Vagina (tissue), 2 donors: ENCODE data around the gene TPRG1L.

Source experiments
- CTCF ChIP-seq, 3 experiments: fragments of 450-650 bp in 2 of 3; fragments of 200-600 bp in 1 of 3; sonication (generic) in 1 of 3; IDR thresholded peaks; one replicate each; pipeline ENCODE4 v1.5.1; 2017 to 2019; ENCODE audit warnings: antibody characterized with exemption in 3 of 3, mild to moderate bottlenecking in 2 of 3, moderate library complexity in 2 of 3
- POLR2A ChIP-seq, 2 donors: fragments of 450-650 bp; IDR thresholded peaks; one replicate each; pipeline ENCODE4 v1.6.1; 2017; ENCODE audit warnings: antibody characterized with exemption in 2 of 2, mild to moderate bottlenecking in 2 of 2, moderate library complexity in 2 of 2

GRCh38 chr1:3625151-3625907 is 514 bp downstream of the TPRG1L start:
- TF ChIP-seq POLR2A (IDR thresholded peaks at IDR 0.05), result no peak
- TF ChIP-seq CTCF (IDR thresholded peaks at IDR 0.05), result no peak
